Measurements from ENCODE around the gene GRIN2C.
"Not testable (repeated sequence)": the region's sequence is repeated elsewhere in the genome, so short reads cannot be mapped to it uniquely, and the experiment has no call there.

The GRIN2C gene

DNA sequence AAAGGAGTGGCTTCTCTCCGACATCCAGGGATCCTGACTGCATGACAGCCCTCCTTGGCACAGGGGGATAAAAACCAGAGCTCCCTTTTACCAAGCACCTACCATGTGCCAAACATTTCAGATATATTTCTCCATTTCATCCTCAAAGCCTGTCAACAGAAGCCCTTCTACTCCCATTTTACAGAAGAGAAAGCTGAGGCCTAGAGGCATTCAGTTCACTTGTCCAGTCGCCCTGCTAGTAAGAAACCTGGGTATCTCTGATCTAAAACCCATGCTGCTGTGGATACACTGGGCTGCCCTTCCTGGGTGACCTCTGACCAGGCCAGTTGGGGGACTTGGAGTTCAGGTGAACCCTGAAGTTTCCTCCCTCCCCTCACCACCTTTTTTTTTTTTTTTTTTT, 19.0 kb upstream of the GRIN2C start:
- DNase-seq = no peak

- DNase-seq = no peak
These were observed 18.2 kb upstream of the GRIN2C start for GRCh38 chr17:74877592-74878548.

GRCh38 chr17:74875977-74876593, 16.4 kb upstream of the GRIN2C start:
- DNase-seq = no peak

DNA sequence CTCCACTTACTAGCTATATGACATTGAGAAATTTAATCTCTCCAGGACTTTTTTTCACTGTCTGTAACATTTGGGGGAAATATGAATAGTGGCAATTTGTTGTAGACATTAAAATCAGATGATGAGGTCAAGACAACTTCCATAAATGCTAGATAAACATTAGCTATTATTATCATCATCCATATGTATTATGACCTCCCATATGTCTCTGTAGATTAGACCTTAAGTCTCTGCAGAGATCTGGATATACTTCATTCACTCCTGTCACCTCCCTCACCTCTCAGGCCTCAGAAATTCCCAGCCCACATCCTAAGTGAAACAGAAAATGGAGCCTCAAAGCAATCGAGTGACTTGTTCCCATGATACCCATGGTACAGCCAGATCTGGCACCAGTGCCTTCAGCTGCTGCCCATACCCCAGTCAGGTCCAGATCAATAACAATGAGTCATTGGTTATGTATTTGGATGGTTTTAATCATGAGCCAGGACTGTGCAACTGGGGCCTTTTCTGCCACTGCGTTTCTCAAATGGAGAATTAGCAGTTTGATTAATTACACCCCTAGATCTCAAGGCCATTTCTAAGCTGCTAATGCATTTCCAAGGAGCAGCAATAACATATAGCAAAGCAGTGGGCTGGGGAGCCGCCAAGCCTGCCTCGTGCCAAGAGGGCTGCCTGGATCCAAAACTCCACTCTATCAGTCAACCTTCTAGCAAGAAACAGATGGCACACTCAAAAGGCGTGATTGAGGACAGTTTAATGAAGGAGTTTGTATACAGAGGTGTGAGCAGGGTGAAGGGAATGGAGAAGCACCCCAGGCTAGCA, 15.7 kb upstream of the GRIN2C start:
- no peak for DNase-seq

DNA sequence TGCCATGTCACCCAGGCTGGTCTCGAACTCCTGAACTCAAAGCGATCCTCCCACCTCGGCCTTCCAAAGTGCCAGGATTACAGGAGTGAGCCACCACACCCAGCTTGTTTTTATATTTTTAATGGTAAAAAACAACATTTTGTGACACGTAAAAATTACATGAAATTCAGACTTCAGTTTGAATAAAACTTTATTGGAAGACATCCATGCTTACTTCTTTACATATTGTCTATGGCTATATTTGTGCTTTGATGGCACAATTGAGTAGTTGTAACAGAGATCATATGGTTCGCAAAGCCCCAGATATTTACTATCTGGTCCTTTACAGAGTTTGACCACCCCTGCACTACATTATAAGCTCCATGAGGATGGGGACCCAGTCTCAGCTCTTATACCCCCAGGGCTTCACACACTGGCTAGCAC, 14.9 kb upstream of the GRIN2C start:
- no peak for DNase-seq

DNA sequence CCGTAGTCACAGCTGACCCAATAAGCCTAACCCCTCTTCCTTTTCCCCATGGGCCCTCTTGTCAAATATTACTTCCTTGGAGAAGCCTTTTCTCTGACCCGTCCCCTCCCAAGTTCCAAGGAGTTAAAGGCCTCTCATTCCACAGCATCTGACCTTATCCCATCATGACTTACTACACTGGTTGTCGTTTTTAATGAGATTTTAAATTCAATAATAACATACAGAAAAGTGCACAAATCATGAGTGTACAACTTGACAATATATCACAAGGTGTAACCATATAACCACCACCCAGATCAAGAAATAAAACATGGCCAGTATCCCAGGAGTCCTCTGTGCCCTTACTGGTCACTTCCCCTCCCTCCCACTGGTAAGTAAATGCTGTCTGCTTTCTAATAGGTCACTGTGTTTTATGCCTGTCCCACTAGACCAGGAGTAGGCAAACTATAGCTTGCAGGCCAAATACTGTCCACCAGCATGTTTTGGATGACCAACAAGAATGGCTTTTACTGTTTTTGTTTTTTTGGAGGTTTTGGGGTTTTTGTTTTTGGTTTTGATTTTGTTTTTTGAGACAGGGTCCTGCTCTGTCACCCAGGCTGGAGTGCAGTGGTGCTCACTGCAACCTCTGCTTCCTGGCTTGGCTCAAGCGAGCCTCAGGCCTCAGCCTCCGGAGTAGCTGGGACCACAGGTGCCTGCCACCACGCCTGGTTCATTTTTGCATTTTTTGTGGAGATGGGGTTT, 14.4 kb upstream of the GRIN2C start:
- DNase-seq = no peak

GRCh38 chr17:74873037-74873873, 13.6 kb upstream of the GRIN2C start:
- DNase-seq = peak; percentile 98

DNA sequence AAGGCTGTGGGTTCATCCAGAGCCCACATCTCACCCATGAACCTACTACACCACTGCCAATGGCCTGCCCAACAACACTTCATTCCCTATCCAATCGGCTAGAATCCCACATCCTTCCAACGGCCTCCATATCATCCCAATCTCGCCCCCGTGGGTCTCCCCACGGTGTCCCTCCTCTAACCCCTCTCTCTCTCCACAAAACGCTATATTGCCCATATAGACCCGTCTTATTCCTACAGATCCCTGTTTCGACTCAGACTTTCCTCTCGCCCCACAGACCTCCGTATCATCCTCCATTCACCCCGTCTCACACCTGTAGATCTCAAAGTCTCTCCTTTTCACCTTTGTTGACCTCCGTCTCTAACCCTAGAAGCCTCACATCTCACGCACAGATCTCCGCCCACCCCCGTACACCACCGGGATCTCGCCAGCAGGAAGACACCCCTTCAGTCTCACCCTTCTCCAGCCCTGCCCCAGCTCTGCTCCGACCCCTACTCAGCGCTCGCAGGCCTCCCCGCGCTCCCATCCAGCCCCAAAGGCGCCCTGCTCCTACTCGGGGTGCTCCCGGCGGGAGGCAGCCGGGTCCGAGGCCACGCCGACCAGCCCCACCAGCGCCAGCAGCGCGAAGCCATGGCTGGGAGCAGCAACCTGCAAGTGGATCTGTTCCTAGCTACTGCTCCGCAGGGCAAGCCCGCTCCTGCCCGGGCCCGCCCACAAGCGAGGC, 12.8 kb upstream of the GRIN2C start, which contains the start of gene FDXR:
Gene FDXR (minus strand): TSS at position 682 of the 724 bp plus-strand sequence. CDS start 50 bp downstream, at position 632.
- DNase-seq = no peak

DNA sequence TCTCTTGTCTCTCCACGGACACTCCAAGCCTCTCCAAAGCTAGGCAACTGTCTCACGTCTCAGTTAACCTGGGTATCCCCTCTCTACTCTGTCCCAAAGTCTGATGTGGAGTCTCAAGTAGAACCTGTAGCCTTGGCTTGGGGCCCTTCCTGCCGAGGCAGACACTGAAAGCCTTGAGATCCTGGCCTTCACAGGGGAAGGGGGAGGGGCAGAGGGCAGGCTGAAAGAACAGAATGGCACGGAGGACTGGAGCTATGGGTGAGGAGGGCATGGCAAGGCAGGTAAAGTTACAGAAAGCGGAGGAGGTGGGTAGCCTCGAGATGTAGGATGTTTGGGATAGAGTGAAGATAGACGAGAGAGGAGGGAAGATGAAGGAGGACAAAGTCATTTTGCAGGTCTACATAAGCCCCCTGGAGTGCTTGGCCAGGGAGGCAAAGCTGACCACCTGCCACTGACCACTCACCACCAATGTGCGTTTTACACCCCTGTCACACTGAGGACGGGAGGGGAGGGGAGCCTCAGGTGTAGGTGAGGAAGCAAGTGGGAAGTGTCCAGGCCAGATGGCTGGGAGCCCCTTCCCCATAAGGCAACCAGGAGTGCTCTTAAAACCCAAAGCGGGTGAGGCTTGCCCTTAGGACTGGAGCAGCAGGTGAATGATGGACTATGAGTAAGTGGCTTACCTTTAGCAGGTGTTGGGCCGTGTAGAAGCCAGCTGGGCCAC, 11.8 kb upstream of the GRIN2C start:
- DNase-seq = no peak

DNA sequence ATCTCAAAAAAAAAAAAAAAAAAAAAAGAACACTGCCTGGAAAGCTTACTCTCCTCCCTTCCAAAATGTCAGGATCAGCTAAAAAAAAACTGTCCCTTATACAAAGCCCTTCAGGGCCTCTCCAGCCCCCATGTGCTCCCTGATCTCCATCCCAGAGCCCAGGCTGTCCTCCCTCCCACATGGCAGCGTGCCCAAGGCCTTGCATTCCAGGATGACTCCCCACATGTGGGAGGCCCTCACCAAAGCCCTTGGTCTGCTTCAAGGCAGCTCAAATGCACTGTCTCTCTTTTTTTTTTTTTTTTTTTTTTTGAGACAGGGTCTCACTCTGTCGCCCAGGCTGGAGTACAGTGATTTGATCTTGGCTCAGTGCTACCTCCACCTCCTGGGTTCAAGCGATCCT, 10.8 kb upstream of the GRIN2C start:
- DNase-seq = no peak

DNA sequence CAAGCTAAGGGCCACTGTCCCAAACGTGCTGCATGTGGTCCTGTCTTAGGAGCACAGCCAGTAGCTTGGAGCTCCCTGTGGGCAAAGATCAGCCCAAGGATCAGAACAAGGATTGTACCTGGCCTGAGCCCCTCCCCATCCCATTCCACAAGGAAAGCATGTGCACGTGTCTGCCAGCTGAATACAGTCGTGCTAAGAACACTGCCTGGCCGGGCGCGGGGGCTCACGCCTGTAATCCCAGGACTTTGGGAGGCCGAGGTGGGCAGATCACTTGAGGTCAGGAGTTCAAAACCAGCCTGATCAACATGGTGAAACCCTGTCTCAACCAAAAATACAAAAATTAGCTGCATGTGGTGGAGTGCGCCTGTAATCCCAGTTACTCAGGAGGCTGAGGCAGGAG, 10.3 kb upstream of the GRIN2C start:
- DNase-seq = not testable (repeated sequence)

DNA sequence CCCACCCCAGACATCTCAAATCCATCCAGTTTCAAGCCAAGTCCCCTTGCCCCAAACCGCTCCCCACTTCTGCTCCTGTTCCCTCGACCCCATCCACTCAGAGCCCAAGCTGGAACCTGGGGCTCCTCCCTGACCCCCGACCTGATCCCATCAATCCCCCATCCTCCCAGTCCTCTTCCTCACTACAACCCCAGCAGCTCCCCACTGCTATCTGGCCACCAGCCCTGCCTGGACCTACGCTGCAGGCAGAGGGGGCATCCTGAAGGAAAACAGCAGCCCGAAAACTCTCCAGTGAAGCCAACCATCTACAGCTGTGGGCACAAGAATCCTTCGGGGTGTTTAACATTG, 9.2 kb upstream of the GRIN2C start:
- DNase-seq = no peak

GRCh38 chr17:74868251-74868907, 8.7 kb upstream of the GRIN2C start:
- DNase-seq = no peak

- DNase-seq = no peak
These were observed 6.6 kb upstream of the GRIN2C start for GRCh38 chr17:74866198-74866835.

DNA sequence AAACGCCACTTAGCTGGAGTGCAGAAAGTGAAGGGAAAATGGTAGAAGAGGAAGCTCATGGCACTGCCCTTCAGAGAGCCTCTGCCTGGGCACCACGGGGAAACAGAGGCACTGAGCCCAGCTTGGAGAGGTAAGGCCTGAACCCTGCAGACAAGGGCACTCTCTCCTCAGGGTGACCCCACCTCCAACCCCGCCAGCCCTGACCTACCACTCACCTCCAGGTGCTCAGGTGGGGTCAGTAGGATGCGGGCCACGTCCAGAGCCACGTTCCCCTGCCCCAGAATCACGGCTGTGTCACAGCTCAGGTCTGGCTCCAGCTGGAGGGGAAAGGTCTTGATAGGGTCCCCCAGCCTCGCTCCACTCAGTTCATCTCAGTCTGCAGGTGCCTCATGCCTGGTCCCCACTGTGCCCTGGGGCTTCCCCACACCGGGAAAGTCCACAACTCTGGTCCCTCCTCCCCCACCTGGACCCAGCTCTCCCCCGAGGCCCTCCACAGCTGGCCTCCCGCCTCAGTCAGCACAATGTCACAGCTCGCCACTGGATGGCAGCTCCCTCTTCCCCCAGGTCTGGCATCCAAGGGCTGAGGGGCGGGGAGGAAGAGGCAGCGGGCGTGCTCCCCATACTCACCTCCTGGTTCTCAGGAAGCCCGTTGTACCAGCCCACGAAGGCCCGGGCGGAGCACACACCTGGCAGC, 6.0 kb upstream of the GRIN2C start:
- no peak for DNase-seq

GRCh38 chr17:74864866-74865395, 5.2 kb upstream of the GRIN2C start:
- DNase-seq = peak; percentile 36

- no peak for DNase-seq
These were observed 4.7 kb upstream of the GRIN2C start for GRCh38 chr17:74864297-74864865.
